GM19452 (cell line): ENCODE measurements around the gene AKR1C8.
"Not testable (repeated sequence)": the region's sequence is repeated elsewhere in the genome, so short reads cannot be mapped to it uniquely, and the experiment has no call there.

ENCODE experiments used
- ATAC-seq: cut with Tn5 transposase; IDR thresholded peaks from one replicate; pipeline ENCODE4 v1.9.1; 2021; ENCODE audit not compliant: unreplicated experiment

AKR1C8 gene

DNA sequence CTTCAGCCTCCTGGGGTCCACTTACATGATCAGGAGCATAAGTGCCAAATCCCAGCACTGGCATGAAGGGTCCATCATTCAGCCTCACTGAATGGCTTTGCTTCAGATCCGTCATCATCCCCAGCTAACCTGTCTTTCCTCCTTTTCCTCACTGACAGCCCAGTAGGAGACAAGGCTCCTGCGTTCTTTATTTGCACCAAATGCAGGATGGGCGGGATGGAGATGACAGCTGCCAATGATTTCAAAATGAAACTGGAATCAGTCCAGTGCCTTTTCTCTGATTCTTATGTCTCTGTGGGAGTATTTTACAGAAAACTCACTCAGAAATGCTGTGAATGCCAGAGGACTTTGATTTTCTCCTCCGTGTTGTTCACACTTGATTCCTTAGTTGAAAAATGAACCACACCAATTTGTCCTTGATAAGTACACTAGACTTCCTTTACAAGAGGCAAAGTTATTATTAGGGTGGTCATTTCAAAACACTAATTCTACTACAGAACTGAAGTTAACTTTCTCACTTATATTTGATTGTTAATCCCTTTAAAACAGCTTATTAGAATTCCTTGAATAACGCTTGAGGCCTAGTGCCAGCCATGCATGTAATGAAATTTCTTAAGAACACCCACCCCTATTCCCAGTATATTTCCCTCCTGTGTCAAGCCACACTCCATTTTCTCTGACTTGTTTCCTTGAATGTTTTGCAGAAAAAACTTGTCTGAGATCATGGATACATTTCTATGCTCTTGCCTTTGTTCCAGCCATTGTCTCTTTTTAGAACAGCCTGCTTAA lies at the start of gene AKR1C8:
TSS of gene AKR1C8 (minus strand) at position 164 of the 789 bp plus-strand sequence. CDS start at position 118, 46 bp downstream.
- ATAC-seq = no peak

DNA sequence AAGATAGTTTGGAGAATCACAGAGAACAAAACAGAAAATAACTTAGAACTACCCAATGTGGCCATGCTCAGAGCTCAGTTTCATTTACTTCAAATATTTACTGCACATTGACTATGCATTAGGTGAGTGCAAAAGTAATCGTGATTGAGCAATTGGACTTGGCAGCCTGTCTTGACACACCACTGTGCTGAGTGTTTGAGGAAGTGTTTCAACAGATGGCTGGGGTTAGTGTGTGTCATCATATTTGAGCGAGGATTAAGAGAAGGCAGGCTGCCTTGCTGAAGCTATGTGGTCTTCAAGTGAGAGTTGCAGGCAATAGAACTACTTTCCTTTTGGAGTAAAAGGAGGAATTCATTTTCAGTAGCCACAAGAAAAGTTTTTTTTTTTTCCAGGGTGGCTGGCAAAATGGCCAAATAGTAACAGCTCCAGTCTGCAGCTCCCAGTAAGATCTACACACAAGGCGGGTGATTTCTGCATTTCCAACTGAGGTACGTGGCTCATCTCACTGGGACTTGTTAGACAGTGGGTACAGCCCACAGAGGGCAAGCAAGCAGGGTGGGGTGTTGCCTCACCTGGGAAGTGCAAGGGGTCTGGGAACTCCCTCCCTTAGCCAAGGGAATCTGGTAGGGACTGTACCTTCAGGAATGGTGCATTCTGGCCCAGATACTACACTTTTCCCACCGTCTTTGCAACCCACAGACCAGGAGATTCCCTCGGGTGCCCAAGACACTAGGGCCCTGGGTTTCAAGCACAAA lies 49.3 kb upstream of the AKR1C8 start:
- ATAC-seq = no peak

DNA sequence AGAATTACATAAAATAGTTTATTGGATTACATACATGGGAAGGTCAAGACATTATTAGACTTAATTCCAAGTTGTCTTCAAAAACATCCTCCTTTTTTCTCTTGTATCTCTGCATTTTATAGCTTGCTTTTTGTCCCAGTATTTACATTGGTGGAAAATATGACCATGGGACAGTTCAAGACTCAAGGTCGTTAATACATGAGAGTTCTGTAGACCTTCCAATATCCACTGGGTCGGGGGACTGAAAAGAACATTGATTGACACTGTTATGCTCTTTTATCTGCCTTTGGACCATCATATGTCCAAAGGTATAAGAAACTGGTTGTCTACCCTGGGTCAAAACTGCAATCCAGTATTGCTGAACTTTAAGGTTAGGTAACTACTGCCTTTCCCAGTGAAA lies 48.4 kb upstream of the AKR1C8 start:
- no peak for ATAC-seq

DNA sequence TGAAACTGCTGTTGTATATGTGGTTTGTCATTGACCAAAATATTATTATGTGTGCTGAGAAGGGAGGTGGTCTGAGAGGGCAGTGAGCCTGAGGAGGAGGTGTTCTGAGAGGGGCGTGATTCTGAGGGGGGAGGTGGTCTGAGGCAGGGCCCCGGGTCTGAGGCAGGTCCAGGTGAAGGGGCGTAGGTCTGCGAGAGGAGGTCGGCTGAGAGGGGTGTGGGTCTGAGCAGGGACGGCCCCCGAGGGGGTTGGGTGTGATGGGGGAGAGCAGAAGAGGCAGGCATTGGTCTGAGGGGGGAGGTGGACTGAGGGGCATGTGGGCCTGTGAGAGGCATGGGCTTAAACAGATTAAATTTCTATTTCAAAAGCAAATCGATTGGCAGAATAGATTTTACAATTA lies 44.1 kb upstream of the AKR1C8 start:
- no peak for ATAC-seq

DNA sequence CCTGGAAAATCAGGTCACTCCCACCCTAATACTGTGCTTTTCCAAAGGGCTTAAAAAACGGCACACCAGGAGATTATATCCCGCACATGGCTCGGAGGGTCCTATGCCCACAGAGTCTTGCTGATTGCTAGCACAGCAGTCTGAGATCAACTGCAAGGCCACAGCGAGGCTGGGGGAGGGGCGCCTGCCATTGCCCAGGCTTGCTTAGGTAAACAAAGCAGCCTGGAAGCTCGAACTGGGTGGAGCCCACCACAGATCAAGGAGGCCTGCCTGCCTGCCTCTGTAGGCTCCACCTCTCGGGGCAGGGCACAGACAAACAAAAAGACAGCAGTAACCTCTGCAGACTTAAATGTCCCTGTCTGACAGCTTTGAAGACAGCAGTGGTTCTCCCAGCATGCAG lies 38.0 kb upstream of the AKR1C8 start:
- ATAC-seq = not testable (repeated sequence)

DNA sequence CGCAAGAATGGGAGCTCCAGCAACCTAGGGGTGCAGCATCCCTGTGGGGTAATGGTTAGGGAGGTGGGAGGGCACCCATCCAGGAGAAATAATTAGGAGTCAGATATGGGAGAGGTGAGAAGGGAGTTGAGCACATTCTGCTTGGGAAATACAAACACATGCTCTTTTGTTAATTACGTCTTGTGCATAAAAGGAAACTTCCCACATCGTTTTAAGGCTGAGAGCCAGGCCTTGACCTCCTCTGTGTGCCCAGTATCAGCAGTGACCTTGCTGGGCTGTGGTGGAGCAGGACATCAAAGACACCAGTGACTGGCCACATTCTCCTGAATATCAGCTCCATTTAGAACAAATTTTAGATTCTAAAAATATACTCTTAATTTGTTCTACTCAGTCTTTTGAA lies 34.3 kb upstream of the AKR1C8 start:
- ATAC-seq = no peak

DNA sequence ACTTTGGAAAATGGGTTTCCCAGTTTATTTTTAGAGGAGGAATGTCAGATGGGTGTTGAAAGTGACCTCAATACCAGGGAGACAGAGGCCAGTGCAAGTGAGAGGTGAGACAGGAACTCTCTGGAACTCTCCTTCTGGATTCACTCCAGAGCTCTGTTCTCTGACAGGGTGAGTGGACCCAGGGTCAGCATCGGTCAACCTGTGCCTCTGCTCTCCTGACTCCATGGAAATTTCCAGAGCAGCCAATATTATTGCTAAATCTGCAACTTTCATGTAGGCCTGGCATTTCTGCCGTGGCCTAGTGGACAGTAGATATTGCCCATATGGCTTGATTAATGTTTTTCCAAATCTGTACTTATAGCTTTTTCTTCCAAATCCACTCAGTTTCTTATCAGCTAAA lies 31.9 kb upstream of the AKR1C8 start:
- no peak for ATAC-seq

DNA sequence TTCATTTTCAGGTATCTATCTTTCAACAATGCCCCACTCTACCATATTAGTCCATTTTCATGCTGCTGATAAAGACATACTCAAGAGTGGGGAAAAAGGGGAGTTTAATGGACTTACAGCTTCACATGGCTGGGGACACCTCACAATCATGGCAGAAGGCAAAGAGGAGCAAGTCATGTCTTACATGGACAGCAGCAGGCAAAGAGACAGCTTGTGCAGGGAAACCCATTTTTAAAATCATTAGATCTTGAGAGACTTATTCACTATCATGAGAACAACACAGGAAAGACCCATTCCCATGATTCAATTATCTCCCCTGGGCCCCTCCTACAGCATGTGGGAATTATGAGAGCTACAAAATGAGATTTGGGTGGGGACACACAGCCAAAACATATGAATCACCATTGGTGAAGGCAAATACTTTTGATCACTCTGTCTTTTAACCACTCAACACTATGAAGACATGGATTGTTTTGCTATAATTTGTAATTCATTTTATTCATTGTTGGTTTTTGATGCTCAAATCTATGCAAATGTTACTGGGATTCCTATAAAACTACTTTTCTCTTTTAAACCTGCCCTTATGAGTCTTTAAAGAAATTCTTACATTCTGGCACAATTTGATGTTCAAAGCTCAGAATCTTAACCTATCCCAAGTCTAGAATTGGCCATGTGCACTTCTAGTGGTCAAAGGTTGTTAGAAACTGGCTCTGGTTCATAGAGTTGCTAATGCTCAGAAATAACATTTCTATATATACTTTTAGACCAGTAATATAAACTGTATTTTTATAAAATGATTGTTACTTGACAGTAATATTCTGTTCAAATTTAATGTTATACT lies 27.0 kb upstream of the AKR1C8 start:
- ATAC-seq = no peak

DNA sequence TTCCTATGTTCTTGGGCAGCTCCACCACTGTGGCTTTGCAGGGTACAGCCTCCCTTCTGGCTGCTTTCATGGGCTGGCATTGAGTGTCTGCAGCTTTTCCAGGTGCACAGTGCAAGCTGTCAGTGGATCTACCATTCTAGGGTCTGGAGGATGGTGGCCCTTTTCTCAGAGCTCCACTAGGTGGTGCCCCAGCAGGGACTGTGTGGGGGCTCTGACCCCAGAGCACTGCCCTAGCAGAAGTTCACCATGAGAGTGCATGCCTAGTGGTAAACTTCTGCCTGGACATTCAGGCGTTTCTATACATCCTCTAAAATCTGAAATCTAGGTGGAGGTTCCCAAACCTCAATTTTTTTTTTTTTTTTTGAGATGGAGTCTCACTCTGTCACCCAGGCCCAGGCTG lies 25.3 kb upstream of the AKR1C8 start:
- ATAC-seq = not testable (repeated sequence)

DNA sequence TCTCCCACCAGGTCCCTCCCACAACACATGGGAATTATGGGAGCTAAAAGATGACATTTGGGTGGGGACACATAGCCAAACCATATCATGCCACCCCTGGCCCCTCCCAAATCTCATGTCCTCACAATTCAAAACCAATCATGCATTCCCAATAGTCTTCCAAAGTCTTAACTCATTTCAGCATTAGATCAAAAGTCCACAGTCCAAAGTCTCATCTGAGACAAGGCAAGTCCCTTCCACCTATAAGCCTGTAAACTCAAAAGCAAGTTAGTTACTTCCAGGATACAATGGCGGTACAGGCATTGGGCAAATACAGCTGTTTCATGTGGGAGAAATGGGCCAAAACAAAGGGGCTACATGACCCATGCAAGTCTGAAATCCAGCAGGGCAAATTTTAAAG lies 24.8 kb upstream of the AKR1C8 start:
- not testable (repeated sequence) for ATAC-seq

DNA sequence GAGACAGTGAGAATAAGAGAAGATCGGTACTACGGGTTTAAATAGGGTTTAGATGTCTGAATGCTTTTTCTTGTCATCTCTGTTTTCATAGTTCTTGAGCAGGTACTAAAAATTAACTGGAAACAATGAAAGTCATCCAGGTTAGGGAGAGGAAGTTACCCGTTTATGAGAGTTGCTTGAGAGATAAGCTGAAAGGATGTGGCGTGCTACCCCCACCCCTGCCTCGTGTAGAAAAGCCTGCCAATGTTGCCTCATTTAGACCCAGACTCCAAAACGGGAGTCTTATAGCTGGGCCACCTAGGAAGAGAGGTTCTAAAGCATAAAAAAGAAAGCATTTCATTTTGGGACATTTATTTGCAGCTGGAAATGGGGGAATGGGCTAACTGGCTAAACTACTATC lies 21.8 kb upstream of the AKR1C8 start:
- no peak for ATAC-seq

DNA sequence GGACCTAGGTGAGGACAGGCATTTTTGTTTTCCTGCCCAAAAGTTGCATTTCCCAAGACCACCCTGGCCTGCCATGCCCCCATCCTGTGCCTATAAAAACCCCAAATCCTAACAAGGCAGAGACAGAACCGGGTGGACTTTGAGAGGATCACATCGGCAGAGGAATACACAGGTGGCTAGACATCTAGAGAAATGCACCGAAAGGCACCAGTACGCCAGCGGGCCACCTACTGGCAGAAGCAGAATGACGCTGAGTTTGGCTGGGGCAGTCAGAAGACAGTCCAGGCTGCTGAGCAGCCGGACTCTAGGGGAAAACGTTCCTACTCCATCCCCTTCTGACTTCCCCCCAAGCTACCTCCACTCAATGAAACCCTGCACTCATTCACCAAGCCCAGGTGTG lies 14.4 kb upstream of the AKR1C8 start:
- no peak for ATAC-seq

DNA sequence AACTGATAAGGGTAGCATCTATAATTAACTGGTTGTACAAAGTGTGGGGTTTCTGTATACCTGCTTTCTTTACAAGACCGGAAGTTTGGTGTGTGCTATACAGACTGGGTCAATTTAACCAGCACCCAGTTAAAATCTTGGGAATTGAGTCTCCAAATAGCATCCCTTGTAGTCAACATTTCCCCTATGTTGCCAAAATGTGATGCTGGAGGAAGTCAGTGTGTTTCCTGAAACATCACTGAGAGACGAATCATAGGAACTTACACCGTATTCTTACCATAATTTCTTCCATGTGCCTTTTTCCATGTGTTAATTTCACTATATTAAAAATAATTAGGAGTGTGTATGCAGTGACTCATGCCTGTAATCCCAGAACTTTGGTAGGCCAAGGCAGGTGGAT lies 13.4 kb upstream of the AKR1C8 start:
- ATAC-seq = no peak

DNA sequence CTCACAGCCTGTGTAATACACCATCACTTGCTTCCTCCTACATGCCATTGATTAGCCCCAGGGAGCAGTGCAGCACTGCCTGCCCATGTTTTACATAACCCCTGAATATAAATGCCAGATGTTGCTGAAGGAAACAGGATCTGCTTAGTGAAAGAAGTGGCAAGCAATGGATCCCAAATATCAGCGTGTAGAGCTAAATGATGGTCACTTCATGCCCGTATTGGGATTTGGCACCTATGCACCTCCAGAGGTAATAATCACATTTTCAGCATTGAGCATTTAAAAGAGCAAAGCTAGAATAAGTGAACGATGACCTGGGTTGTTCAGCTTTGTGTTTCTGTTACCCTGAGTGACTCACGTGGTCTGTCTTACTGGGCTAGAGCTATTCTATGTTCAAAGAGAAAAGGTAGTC lies 11.8 kb upstream of the AKR1C8 start, which contains the start of gene AKR1C4:
TSS of gene AKR1C4 (plus strand) at position 136 of the 412 bp plus-strand sequence. CDS start at position 167, 31 bp downstream.
- ATAC-seq = no peak

DNA sequence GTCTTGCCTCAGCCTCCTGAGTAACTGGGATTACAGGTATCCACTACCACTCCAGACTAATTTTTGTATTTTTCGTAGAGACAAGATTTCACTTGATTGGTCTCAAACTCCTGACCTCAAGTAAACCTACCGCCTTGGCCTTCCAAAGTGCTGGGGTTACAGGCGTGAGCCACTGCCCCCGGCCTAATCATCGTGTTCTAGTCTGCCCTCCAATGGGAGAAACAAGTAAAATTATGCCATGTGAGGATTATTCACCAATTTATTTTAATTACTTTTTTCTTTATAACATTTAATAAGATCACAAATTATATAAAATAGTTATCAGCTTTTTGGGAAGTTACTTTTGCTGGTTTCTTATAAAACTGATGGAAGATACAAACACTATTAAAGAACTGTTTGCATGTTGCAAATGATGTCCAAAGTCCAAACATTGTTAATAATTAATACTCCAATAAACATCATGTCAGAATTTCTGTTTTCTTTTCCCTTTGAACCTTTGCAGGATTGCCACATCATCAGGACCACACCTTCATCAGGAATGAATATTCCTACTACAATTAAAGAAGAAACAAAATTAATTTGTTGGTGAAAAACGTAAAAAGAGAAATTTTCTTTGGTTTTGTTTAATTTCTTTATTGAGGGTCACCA lies 10.9 kb upstream of the AKR1C8 start:
- ATAC-seq = no peak

DNA sequence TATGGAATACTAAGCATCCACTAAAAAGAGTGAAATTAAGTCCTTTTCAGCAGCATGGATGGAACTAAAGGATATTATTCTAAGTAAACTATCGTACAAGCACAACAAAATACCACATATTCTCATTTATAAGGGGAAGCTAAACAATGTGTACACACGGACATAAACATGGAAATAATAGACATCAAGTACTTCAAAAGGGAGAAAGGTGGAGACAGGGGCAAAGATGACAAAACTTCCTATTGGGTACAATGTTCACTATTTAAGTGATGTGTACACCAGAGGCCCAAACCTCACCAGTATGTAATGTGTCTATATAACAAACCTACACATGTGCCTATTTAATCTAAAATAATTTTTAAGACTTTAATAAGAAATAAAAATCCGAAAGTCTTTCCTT lies 9.5 kb upstream of the AKR1C8 start:
- ATAC-seq = no peak

DNA sequence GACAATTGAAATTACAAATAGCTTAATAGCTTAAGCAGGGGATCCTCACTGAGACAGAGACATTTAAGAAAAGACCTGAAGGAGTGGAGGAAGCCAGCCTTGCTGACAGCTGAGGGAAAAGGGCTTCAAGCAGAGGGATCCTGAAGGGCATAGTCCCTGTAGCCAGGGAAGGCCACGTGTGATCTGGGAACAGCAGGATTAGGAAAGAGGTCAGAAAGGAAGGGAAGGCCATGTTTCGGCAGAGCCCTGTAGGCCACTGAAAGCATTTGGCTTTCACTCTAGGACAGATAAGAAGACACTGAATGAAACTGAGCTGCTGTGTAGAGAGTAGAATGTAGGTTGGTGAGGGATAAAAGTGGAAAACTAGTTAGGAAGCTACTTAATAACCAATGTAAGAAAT lies 3.4 kb upstream of the AKR1C8 start:
- ATAC-seq = no peak

DNA sequence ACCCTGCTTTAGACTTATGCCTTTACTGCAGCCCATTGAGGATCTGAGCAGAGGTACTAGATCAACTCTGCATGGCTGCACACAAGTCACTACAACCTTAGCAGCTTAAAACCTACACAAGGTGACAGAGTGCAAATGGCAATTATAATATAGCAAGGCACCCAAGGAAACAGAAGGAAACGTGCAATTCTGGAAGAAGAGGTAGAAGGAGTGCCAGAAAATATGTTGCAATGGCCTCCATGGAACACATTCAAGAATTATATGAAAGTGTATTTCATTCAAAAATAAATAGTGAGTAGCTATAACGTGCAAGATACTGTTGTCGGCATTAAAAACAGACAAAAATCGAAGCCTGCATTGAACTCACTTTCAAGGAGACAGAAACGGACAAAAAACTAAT lies 2.9 kb upstream of the AKR1C8 start:
- ATAC-seq = no peak

DNA sequence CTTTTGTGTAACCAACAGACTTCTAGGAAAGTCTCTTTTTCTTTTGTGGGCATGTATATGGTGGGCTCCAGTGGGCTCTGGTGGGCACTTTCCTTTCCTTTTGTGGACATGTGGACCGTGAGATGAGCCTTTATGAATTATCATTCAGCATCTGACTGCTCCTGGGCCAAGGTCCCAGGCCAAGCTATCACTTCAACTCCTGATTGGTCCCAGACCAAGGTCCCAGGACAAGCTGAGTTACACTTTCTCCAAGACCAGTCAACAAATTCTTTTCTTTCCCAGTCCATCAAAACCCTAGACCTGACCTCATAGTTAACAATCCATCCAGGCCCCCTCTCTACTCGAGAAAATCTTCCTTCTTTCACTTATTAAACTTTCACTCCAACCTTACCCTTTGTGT lies 1.0 kb downstream of the AKR1C8 start:
- ATAC-seq = no peak

DNA sequence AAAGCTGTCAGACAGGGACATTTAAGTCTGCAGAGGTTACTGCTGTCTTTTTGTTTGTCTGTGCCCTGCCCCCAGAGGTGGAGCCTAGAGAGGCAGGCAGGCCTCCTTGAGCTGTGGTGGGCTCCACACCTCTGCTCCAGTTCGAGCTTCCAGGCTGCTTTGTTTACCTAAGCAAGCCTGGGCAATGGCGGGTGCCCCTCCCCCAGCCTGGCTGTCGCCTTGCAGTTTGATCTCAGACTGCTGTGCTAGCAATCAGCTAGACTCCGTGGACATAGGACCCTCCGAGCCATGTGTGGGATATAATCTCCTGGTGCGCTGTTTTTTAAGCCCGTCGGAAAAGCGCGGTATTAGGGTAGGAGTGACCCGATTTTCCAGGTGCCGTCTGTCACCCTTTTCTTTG lies 4.4 kb downstream of the AKR1C8 start:
- not testable (repeated sequence) for ATAC-seq

DNA sequence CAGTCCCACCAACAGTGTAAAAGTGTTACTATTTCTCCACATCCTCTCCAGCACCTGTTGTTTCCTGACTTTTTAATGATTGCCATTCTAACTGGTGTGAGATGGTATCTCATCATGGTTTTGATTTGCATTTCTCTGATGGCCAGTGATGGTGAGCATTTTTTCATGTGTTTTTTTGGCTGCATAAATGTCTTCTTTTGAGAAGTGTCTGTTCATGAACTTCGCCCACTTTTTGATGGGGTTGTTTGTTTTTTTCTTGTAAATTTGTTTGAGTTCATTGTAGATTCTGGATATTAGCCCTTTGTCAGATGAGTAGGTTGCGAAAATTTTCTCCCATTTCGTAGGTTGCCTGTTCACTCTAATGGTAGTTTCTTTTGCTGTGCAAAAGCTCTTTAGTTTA lies 9.4 kb downstream of the AKR1C8 start:
- not testable (repeated sequence) for ATAC-seq
